HG03039 (cell line): Measurements from ENCODE around the gene RABGAP1L.
"Not testable (repeated sequence)": the region's sequence is repeated elsewhere in the genome, so short reads cannot be mapped to it uniquely, and the experiment has no call there.

Experiments
- ATAC-seq: cut with Tn5 transposase; IDR thresholded peaks from one replicate; pipeline ENCODE4 v1.9.1; 2021; ENCODE audit warnings: mild to moderate bottlenecking, moderate library complexity; ENCODE audit not compliant: unreplicated experiment

RABGAP1L gene

GRCh38 chr1:174696026-174696821, 536.9 kb downstream of the RABGAP1L start:
- no peak for ATAC-seq

DNA sequence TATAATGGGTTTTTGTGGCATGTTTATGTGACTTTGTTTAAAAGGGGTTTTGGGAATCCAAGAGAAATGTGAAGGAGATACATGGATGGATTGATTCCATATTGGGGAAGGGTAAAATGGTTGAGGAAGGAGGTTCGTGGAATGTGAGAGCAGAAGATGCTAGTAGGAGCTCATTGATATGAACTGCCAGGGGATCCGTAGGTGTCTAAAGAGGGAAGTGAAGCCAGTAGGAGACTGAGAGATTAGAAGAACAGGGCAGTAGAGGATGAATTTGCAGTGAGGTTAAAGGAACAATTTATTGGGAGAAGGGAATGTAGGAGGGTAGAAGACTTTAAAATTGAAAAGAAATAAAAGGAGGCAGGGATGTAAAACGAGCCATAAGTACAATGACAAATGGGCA, 541.0 kb downstream of the RABGAP1L start:
- ATAC-seq, result no peak

GRCh38 chr1:174700775-174701174, 541.5 kb downstream of the RABGAP1L start:
- no peak for ATAC-seq

DNA sequence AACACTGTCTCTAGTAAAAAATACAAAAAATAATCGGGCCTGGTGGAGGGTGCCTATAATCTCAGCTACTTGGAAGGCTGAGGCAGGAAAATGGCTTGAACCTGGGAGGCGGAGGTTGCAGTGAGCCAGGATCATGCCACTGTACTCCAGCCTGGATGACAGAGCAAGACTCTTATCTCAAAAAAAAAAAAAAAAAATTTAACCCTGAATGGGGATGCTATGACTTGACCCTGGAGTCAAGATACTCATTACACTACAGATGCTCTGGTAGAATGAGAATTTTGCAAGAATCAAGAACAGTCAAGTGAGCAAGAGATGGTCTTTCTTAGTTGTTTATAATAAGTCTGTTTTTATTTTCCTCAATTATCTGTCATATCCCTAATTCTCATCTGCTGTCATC, 542.2 kb downstream of the RABGAP1L start:
- no peak for ATAC-seq

- no peak for ATAC-seq
Observed at GRCh38 chr1:174702011-174702410, 542.7 kb downstream of the RABGAP1L start.

DNA sequence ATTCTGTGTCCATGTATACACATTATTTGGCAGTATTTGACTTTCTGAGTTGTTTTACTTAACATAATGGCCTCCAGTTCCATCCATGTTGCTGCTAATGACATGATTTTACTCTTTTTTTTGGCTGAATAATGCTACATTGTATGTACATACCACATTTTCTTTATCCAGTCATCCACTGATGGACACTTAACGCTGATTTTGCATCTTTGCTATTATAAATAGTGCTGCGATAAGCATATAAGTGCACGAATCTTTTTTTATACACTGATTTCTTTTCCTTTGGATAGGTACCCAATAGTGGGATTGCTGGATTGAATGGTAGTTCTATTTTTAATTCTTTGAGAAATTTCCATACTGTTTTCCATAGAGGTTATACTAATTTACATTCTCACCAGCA, 544.0 kb downstream of the RABGAP1L start:
- ATAC-seq, result no peak

- ATAC-seq, result no peak
Observed at GRCh38 chr1:174704300-174704699, 545.0 kb downstream of the RABGAP1L start.

- no peak for ATAC-seq
Observed at GRCh38 chr1:174710868-174711845, 551.8 kb downstream of the RABGAP1L start.

DNA sequence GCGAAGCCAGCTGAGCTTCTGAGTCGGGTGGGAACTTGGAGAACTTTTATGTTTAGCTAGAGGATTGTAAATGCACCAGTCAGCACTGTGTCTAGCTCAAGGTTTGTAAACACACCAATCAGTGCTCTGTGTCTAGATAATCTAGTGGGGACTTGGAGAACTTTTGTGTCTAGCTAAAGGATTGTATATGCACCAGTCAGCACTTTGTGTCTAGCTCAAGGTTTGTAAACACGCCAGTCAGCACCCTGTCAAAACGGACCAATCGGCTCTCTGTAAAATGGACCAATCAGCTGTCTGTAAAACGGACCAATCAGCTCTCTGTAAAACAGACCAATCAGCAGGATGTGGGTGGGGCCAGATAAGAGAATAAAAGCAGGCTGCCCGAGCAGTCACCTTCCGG, 552.5 kb downstream of the RABGAP1L start:
- ATAC-seq, result not testable (repeated sequence)

- ATAC-seq, result no peak
Observed at GRCh38 chr1:174712541-174712940, 553.2 kb downstream of the RABGAP1L start.

DNA sequence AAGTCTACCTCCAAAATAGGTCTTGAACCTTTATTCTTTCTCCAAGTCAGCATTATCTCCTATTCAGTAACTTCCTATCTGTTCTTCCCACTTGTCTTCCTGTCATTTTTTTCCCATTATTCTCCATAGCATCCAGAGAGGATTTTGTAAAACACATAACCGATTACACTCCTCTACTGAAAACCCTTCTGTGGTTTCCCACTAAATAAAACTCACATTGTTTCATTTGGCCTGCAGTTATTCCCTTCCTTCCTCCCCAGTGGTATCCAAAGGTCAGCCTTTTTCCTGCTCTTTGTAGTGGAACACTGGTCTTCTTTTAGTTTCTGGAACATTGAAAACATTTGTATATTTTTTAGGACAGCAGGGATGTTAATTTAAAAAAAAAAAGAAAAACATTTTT, 554.5 kb downstream of the RABGAP1L start:
- no peak for ATAC-seq

GRCh38 chr1:174719194-174719593, 559.9 kb downstream of the RABGAP1L start:
- no peak for ATAC-seq

- ATAC-seq, result no peak
Observed at GRCh38 chr1:174720618-174721017, 561.3 kb downstream of the RABGAP1L start.

- ATAC-seq, result no peak
Observed at GRCh38 chr1:174721246-174721645, 561.9 kb downstream of the RABGAP1L start.

DNA sequence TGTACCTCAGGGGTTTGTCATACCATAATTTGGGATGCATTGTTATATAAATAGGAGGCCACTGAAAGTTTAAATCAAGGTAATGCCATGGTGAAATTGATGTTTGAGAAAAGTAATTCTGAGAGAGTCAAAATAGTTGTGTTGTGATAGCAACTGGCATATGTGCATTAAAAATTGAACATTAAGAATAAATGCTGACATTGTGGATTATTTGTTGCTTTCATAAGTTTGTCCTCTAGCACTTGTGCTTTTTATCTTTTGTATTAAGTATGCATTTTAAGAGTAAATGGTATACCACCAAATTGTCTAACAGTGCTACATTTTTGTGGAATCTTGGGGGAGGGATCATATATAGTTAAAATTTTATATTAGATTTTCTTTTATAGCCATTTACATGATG, 564.5 kb downstream of the RABGAP1L start:
- ATAC-seq, result no peak

DNA sequence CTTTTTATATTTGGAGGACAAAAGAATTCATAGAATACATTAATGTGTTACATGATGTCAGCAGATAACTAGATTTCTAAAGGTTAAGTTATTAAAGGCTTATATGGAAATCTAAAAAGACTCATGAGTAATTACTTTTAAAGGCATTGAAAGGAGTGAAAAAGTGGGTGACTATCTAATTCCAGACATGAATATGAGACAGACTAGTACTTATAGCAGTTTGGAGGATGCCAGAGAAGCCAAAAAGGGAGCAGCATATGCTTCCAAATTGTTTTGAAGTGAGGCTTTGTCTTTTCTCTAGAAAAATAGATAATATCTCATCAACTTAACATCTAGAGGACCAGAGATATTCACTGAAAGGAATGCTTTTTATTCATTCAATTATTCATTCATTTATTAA, 564.9 kb downstream of the RABGAP1L start:
- ATAC-seq, result no peak

DNA sequence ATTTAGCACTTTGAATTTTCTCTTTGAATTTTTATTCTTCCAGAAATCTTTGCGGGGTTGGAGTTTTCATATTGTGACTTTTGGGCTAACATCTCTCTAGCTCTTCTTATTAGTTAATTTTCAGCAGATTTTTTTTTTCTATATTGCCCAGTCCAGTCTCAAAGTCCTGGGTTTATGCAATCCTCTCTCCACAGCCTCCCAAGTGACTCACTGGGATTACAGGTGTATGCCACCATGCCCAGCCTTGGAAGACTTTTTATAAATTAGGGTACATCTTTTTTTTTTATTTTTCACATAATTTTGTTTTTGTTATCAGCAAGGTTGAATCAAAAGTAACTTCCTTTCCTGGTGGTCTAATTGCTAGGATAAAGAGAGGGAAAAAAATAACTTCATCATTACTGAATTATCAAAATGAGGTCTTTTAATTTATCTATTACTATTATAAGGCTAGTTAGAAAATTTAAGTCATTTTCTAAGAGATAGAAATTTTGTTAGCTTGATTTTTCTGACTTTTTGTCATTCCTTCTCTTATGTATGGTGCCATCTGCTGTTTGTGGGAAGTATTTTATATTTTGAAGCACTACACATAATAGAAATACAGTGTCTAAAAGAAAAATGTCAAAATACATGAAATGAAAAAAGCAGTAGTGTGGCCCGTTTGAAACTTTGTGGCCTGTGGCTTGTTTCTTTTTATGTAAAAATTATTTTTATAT, 567.0 kb downstream of the RABGAP1L start:
- no peak for ATAC-seq

DNA sequence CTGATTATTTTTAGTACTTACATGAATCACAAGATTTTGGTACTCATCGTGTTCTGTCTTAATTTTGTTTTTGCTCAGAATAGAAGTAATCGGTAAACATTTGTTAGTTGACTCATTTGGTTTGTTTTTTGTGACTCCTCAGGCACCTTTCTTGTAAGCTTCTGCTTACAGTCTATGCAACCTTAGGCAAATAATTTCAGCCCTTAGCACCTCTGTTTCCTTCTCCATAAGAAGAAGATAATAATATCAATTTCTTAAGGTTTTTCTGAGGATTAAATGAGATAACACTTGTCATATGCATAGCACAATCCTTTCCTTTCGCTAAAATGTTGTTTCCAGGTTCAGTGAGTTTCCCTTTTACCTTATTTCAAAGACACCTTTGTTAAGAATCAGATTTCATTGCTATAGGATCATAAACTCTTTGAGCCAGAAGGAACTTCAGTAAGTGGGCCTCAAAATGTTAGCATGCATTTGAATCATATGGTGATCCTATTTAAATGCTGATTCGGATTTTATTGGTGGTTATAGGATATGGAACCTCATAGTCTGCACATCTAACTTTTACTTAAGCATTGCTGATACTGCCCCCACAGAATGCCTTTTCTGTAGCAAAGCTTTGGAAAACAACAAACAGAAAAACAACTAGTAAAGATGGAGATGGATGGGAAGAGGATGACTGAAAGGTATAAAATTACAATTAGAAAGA, 567.7 kb downstream of the RABGAP1L start:
- ATAC-seq, result no peak

- ATAC-seq, result no peak
Observed at GRCh38 chr1:174734270-174734669, 575.0 kb downstream of the RABGAP1L start.

DNA sequence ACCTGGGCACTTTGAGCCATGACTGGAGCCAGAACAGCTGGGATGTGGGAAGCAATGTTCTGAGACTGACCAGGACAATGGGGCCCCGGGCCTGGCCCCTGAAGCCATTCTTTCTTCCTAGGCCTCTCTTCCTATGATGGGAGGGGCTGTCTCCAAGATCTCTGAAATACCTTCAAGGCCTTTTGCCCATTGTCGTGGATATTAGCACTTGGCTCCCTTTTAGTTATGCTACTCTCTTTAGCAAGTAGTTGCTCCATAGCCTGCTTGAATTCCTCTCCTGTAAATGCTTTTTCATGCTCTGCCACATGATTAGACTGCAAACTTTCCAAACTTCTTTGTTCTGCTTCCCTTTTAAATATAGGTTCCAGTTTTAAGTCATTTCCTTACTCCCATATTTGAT, 577.5 kb downstream of the RABGAP1L start:
- ATAC-seq, result no peak
